H1 (cell line): ENCODE results near the gene AFAP1L2. TPM values are rescaled to one million over a fixed set of nuclear protein-coding genes. Genes with fewer than 3 reads are reported as not detected.

Source experiments
- CTCF ChIA-PET: fragments of 300-600 bp; sonication (Branson Sonifier 250); formaldehyde crosslinking; loops from one replicate; lab custom pipeline; 2021; ENCODE audit not compliant: partially characterized antibody; lab: Charles Lee
- POLR2A ChIA-PET: fragments of 300-600 bp; sonication (Branson Sonifier 250); formaldehyde crosslinking; loops from one replicate; lab custom pipeline; 2021; ENCODE audit warnings: inconsistent platforms; ENCODE audit not compliant: partially characterized antibody; lab: Charles Lee
- DNase-seq, 2 experiments: peaks; one replicate each; pipeline versions ENCODE4 v3.0.0 to v3.0.0-alpha.2; 2010 to 2022; ENCODE audit warnings: low spot score in 2 of 2, low read depth in 1 of 2, mixed read lengths in 1 of 2
- FAIRE-seq: peaks from 2 replicates; lab custom pipeline; 2011; peaks lifted over from hg19 to GRCh38; lab: Jason Lieb, UNC
- H2AFZ ChIP-seq: 2 replicates; pipeline ENCODE4 v1.8.1; 2012; ENCODE audit warnings: low read length, inconsistent platforms
- H2AK5ac ChIP-seq: 2 replicates; pipeline ENCODE4 v1.6.1; 2013; ENCODE audit warnings: low read depth, low read length
- H2BK120ac ChIP-seq: replicated peaks from 2 replicates; pipeline ENCODE3; 2013; ENCODE audit warnings: low read depth, low read length, inconsistent platforms
- H2BK12ac ChIP-seq: 2 replicates; pipeline ENCODE4 v1.6.1; 2013; ENCODE audit warnings: low read depth, low read length
- H2BK15ac ChIP-seq: 2 replicates; pipeline ENCODE4 v1.6.1; 2013; ENCODE audit warnings: low read length
- H2BK20ac ChIP-seq: 2 replicates; pipeline ENCODE4 v1.6.1; 2013; ENCODE audit warnings: low read length
- H2BK5ac ChIP-seq: 2 replicates; pipeline ENCODE4 v1.6.1; 2013; ENCODE audit warnings: low read depth, low read length
- H3K14ac ChIP-seq: 2 replicates; pipeline ENCODE4 v1.6.1; 2013; ENCODE audit warnings: inconsistent platforms; ENCODE audit not compliant: insufficient read length
- H3K18ac ChIP-seq: 2 replicates; pipeline ENCODE4 v1.6.1; 2013; ENCODE audit warnings: low read length; ENCODE audit errors: extremely low read depth
- H3K23ac ChIP-seq: 2 replicates; pipeline ENCODE4 v1.6.1; 2013; ENCODE audit warnings: inconsistent platforms; ENCODE audit not compliant: insufficient read length
- H3K23me2 ChIP-seq: 2 replicates; pipeline ENCODE4 v1.6.1; 2013; ENCODE audit warnings: low read depth, low read length
- H3K27ac ChIP-seq: 2 replicates; pipeline ENCODE4 v1.6.1; 2011; ENCODE audit warnings: low read depth, low read length, inconsistent platforms
- H3K27me3 ChIP-seq, 4 experiments: replicated peaks in 1 of 4; 1 replicate in 1 of 4; 2 replicates in 3 of 4; pipeline versions ENCODE4 v1.6.1 to v1.8.1; 2011 to 2013; ENCODE audit warnings: low read length in 3 of 4, mild to moderate bottlenecking in 3 of 4, inconsistent platforms in 2 of 4, mixed read lengths in 2 of 4, moderate library complexity in 1 of 4; ENCODE audit not compliant: control insufficient read depth in 3 of 4, insufficient read depth in 3 of 4; ENCODE audit errors: extremely low read depth in 1 of 4
- H3K36me3 ChIP-seq, 4 experiments: 2 replicates each; pipeline versions ENCODE4 v1.6.1 to v1.8.1; 2011 to 2013; ENCODE audit warnings: mild to moderate bottlenecking in 4 of 4, low read length in 3 of 4, moderate library complexity in 2 of 4, control low read depth in 1 of 4, inconsistent platforms in 1 of 4; ENCODE audit not compliant: insufficient read depth in 4 of 4, control insufficient read depth in 2 of 4
- H3K4ac ChIP-seq: replicated peaks from 2 replicates; pipeline ENCODE3; 2013; ENCODE audit warnings: low read length, low read depth, mixed read lengths, inconsistent platforms; ENCODE audit not compliant: insufficient read length
- H3K4me1 ChIP-seq, 4 experiments: replicated peaks in 1 of 4; 1 replicate in 1 of 4; 2 replicates in 3 of 4; pipeline versions ENCODE4 v1.6.1 to v1.8.1; 2011 to 2013; ENCODE audit warnings: low read length in 3 of 4, inconsistent platforms in 2 of 4, mixed read lengths in 1 of 4; ENCODE audit not compliant: insufficient read depth in 4 of 4, control insufficient read depth in 3 of 4
- H3K4me2 ChIP-seq, 2 experiments: 2 replicates each; pipeline versions ENCODE4 v1.6.1 to v1.8.1; 2011 to 2013; ENCODE audit warnings: low read depth in 2 of 2, low read length in 2 of 2, control low read depth in 1 of 2, inconsistent platforms in 1 of 2, mild to moderate bottlenecking in 1 of 2; ENCODE audit not compliant: insufficient read depth in 1 of 2
- H3K4me3 ChIP-seq, 4 experiments: fragments of 200-600, 300-600 bp in 1 of 4; sonication (generic), shearing (Covaris generic), sonication (Bioruptor Twin) in 1 of 4; 2 replicates each; pipeline versions ENCODE4 v1.5.1 to v1.8.1; 2011 to 2016; ENCODE audit warnings: low read length in 4 of 4, low read depth in 3 of 4, control low read depth in 2 of 4, inconsistent platforms in 2 of 4, mild to moderate bottlenecking in 2 of 4, mixed read lengths in 1 of 4, moderate library complexity in 1 of 4; ENCODE audit not compliant: insufficient read depth in 2 of 4; ENCODE audit errors: extremely low read depth in 1 of 4
- H3K56ac ChIP-seq: replicated peaks from 2 replicates; pipeline ENCODE3; 2013; ENCODE audit warnings: low read depth, mild to moderate bottlenecking, mixed read lengths, low read length, inconsistent platforms; ENCODE audit not compliant: insufficient read length
- H3K79me1 ChIP-seq: 2 replicates; pipeline ENCODE4 v1.6.1; 2013; ENCODE audit warnings: low read depth, low read length, control low read depth
- H3K79me2 ChIP-seq, 2 experiments: 2 replicates each; pipeline versions ENCODE4 v1.6.1 to v1.8.1; 2012 to 2013; ENCODE audit warnings: low read length in 2 of 2, mild to moderate bottlenecking in 2 of 2, inconsistent platforms in 1 of 2; ENCODE audit not compliant: insufficient read depth in 2 of 2, control insufficient read depth in 1 of 2
- H3K9ac ChIP-seq, 4 experiments: replicated peaks in 1 of 4; 1 replicate in 1 of 4; 2 replicates in 3 of 4; pipeline versions ENCODE4 v1.6.1 to v1.8.1; 2011 to 2013; ENCODE audit warnings: low read depth in 3 of 4, low read length in 3 of 4, control low read depth in 2 of 4, mild to moderate bottlenecking in 2 of 4, moderate library complexity in 2 of 4, inconsistent platforms in 1 of 4; ENCODE audit errors: extremely low read depth in 1 of 4
- H3K9me3 ChIP-seq, 2 experiments: 2 replicates each; pipeline versions ENCODE4 v1.6.1 to v1.8.1; 2012 to 2013; ENCODE audit warnings: mild to moderate bottlenecking in 2 of 2, moderate library complexity in 2 of 2, control low read depth in 1 of 2, inconsistent platforms in 1 of 2, low read depth in 1 of 2, low read length in 1 of 2, mixed read lengths in 1 of 2; ENCODE audit not compliant: insufficient read depth in 2 of 2
- H4K20me1 ChIP-seq, 2 experiments: replicated peaks in 1 of 2; 2 replicates each; pipeline versions ENCODE3 to v1.8.1; 2011 to 2013; ENCODE audit warnings: inconsistent platforms in 2 of 2, low read length in 2 of 2, mild to moderate bottlenecking in 1 of 2; ENCODE audit not compliant: insufficient read depth in 2 of 2, control insufficient read depth in 1 of 2
- H4K5ac ChIP-seq: 2 replicates; pipeline ENCODE4 v1.6.1; 2013; ENCODE audit warnings: low read length, low read depth, mixed read lengths, inconsistent platforms; ENCODE audit not compliant: insufficient read length
- H4K8ac ChIP-seq: 2 replicates; pipeline ENCODE4 v1.8.0; 2013; ENCODE audit warnings: mild to moderate bottlenecking, moderate library complexity, low read length, inconsistent platforms; ENCODE audit not compliant: insufficient read depth; ENCODE audit errors: extremely low read depth
- H4K91ac ChIP-seq: replicated peaks from 2 replicates; pipeline ENCODE3; 2013; ENCODE audit warnings: low read length, mixed read lengths, inconsistent platforms; ENCODE audit not compliant: insufficient read length
- BRCA1 ChIP-seq: IDR thresholded peaks from 2 replicates; pipeline ENCODE4 v1.6.1; 2012; ENCODE audit warnings: low read depth, low read length, improper control_type of control experiment
- CEBPB ChIP-seq: IDR thresholded peaks from 2 replicates; pipeline ENCODE4 v1.6.1; 2012; ENCODE audit warnings: low read depth, low read length
- GTF2F1 ChIP-seq: IDR thresholded peaks from 2 replicates; pipeline ENCODE4 v1.6.1; 2012; ENCODE audit warnings: low read depth, low read length, improper control_type of control experiment, borderline replicate concordance
- HDAC2 ChIP-seq, 2 experiments: fragments of 300-600 bp in 1 of 2; sonication (generic) in 1 of 2; IDR thresholded peaks; 2 replicates each; pipeline ENCODE4 v1.6.1; 2011 to 2012; ENCODE audit warnings: low read depth in 2 of 2, low read length in 2 of 2, mild to moderate bottlenecking in 2 of 2, moderate library complexity in 2 of 2, borderline replicate concordance in 1 of 2, inconsistent platforms in 1 of 2
- HDAC6 ChIP-seq: IDR thresholded peaks from one replicate; pipeline ENCODE4 v1.7.1; 2012; ENCODE audit warnings: low read depth, mild to moderate bottlenecking, inconsistent platforms, low read length, moderate library complexity
- SAP30 ChIP-seq: fragments of 300-600 bp; sonication (generic); IDR thresholded peaks from 2 replicates; pipeline ENCODE4 v1.7.1; 2012; ENCODE audit warnings: low read length, moderate library complexity, mild to moderate bottlenecking, inconsistent platforms; ENCODE audit not compliant: insufficient read depth, insufficient replicate concordance
- SIRT6 ChIP-seq: IDR thresholded peaks from one replicate; pipeline ENCODE4 v1.7.1; 2012; ENCODE audit warnings: low read length, inconsistent platforms
- TAF1 ChIP-seq: IDR thresholded peaks from 2 replicates; pipeline ENCODE4 v1.6.1; 2011; ENCODE audit warnings: mild to moderate bottlenecking, low read depth, low read length
- TCF12 ChIP-seq: IDR thresholded peaks from 2 replicates; pipeline ENCODE4 v1.6.1; 2011; ENCODE audit warnings: low read depth, mild to moderate bottlenecking, low read length
- WGBS, 2 experiments: shearing (Covaris generic) in 1 of 2; methylation state at CpG; one replicate each; pipeline versions ENCODE4 v1.1.6 to v1.1.7; 2013 to 2015; ENCODE audit warnings: low lambda C conversion rate in 2 of 2, mixed read lengths in 2 of 2, inconsistent platforms in 1 of 2, low coverage in 1 of 2, missing lambda C conversion rate in 1 of 2; ENCODE audit not compliant: insufficient replicate concordance in 2 of 2, insufficient coverage in 1 of 2, insufficient read length in 1 of 2; ENCODE audit errors: extremely low coverage in 1 of 2, missing lambda C conversion rate in 1 of 2; 5-methylcytosine and 5-hydroxymethylcytosine counted together
- polyA plus RNA-seq, 7 experiments: library from polyadenylated mRNA; depleted of rRNA in 3 of 7; stranded (reverse) in 5 of 7; unstranded in 2 of 7; fragments of >200 nt in 5 of 7; fragments of 200-250 nt in 2 of 7; gene quantifications; 1 replicate in 5 of 7; 2 replicates in 1 of 7; 4 replicates in 1 of 7; pipeline versions ENCODE4 v1.2.1 to v1.2.3, GENCODE V29; 2011 to 2013; ENCODE audit warnings: missing spikeins in 2 of 7, mixed read lengths in 2 of 7
- total RNA-seq: library from RNA; stranded (reverse); fragmentation: NEBNext Ultra II Directional; extraction: Animal tissue kit (Norgen Biotek cat#: 25700); gene quantifications from 2 replicates; pipeline ENCODE4 v1.2.1, GENCODE V29; 2021
- TF ChIP-seq, protein P1 (sequence below): IDR thresholded peaks from 2 replicates; pipeline ENCODE4 v1.6.1; 2012; ENCODE audit warnings: inconsistent platforms

Gene AFAP1L2
- total and polyA plus RNA-seq, 2 of the 8 experiments (the other 6 are each of a cell fraction or from before 2014, with no cell fraction given): 3.9 to 6.4 TPM

- H3K27ac ChIP-seq: no peak overlapping the region
- no peaks in the 10 kb centered on the region; a peak in 1 of 7 replicates for H3K4me1 ChIP-seq
- no peaks in the 10 kb centered on the region for H3K79me2 ChIP-seq
- no peak overlapping the region for H3K18ac ChIP-seq
- 90% methylated on average over 4 of the region's 4 CpGs; no CpG with 5 or more reads in 1 of the 2 experiments for WGBS, 2 experiments
- no peak overlapping the region for H2BK15ac ChIP-seq
- no peaks in the 10 kb centered on the region for H3K27me3 ChIP-seq
- H3K14ac ChIP-seq: no peak overlapping the region
- FAIRE-seq (no peak), DNase-seq (no peak)
- ChIA-PET CTCF (interaction anchor here (0.7 to 1.5 kb wide), 6 partner anchors 9 to 119 kb away, joined by 3 to 6 read pairs (median 4); no protein-coding TSS in a partner anchor), POLR2A (no interaction called here)
- H3K4ac ChIP-seq: no peak overlapping the region
- no peak overlapping the region for H4K91ac ChIP-seq
- H2BK5ac ChIP-seq: no peak overlapping the region
- TF ChIP-seq HDAC2 (IDR thresholded peaks at IDR 0.05; ENCODE audit: borderline replicate concordance in 1 of 2, low read depth in 2 of 2, low read length in 2 of 2) (no peak), SIRT6 (no peak), TAF1 (no peak), BRCA1 (no peak), CEBPB (no peak), HDAC6 (no peak), GTF2F1 (no peak), SAP30 (no peak), TCF12 (no peak)
- TF ChIP-seq, protein P1, sequence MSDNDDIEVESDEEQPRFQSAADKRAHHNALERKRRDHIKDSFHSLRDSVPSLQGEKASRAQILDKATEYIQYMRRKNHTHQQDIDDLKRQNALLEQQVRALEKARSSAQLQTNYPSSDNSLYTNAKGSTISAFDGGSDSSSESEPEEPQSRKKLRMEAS: no peak
- no peak overlapping the region for H3K4me2 ChIP-seq
- no peak overlapping the region for H4K8ac ChIP-seq
- no peaks in the 10 kb centered on the region for H3K79me1 ChIP-seq
- H2AFZ ChIP-seq: no peak overlapping the region
- no peaks in the 10 kb centered on the region for H3K9me3 ChIP-seq
- H3K4me3 ChIP-seq: no peak overlapping the region
- H2BK120ac ChIP-seq: no peak overlapping the region
- no peak overlapping the region for H3K9ac ChIP-seq
- H2BK20ac ChIP-seq: no peak overlapping the region
- no peaks in the 10 kb centered on the region for H3K36me3 ChIP-seq
- H3K23ac ChIP-seq: no peak overlapping the region
- H3K23me2 ChIP-seq: 0 out of 2 replicates have a peak, but pooled peaks cover 2% of the 10 kb centered on the region
- H2BK12ac ChIP-seq: no peak overlapping the region
- no peak overlapping the region for H3K56ac ChIP-seq
- no peak overlapping the region for H2AK5ac ChIP-seq
- H4K5ac ChIP-seq: no peak overlapping the region
- no peaks in the 10 kb centered on the region for H4K20me1 ChIP-seq
Measured at GRCh38 chr10:114271779-114272167, 132.5 kb downstream of the AFAP1L2 start.
